AG09309 (cell line): ENCODE measurements around the gene SLC39A6.
"Not testable (repeated sequence)": the region's sequence is repeated elsewhere in the genome, so short reads cannot be mapped to it uniquely, and the experiment has no call there.

Source experiments
- DNase-seq: peaks from one replicate; pipeline ENCODE4 v3.0.0-alpha.2; 2010; ENCODE audit warnings: low read depth
- H3K4me3 ChIP-seq: 2 replicates; pipeline ENCODE4 v1.5.1; 2011; ENCODE audit warnings: mild to moderate bottlenecking, low read depth, low read length, moderate library complexity; ENCODE audit not compliant: control insufficient read depth
- TF ChIP-seq, protein P1 (sequence below): IDR thresholded peaks from 2 replicates; pipeline ENCODE4 v1.5.1; 2011; ENCODE audit warnings: mild to moderate bottlenecking, low read depth, low read length, inconsistent platforms; ENCODE audit not compliant: insufficient read depth, control insufficient read depth; ENCODE audit errors: missing control alignments

The SLC39A6 gene

DNA sequence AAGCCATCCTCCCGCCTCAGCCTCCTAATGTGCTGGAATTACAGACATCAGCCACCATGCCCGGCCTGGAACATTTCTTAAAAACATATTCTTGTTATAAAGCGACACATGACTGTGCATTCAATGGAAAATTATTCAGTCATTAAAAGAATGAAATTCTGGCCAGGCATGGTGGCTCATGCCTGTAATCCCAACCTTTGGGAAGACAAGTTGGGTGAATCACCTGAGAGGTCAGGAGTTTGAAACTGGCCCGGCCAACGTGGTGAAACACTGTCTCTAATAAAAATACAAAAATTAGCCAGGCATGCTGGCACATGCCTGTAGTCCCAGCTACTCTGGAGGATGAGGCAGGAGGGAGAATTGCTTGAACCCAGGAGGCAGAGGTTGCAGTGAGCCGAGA lies 40.1 kb downstream of the SLC39A6 start:
- no peak for DNase-seq
- H3K4me3 ChIP-seq = no peak overlapping the region
- TF ChIP-seq, protein P1, sequence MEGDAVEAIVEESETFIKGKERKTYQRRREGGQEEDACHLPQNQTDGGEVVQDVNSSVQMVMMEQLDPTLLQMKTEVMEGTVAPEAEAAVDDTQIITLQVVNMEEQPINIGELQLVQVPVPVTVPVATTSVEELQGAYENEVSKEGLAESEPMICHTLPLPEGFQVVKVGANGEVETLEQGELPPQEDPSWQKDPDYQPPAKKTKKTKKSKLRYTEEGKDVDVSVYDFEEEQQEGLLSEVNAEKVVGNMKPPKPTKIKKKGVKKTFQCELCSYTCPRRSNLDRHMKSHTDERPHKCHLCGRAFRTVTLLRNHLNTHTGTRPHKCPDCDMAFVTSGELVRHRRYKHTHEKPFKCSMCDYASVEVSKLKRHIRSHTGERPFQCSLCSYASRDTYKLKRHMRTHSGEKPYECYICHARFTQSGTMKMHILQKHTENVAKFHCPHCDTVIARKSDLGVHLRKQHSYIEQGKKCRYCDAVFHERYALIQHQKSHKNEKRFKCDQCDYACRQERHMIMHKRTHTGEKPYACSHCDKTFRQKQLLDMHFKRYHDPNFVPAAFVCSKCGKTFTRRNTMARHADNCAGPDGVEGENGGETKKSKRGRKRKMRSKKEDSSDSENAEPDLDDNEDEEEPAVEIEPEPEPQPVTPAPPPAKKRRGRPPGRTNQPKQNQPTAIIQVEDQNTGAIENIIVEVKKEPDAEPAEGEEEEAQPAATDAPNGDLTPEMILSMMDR = no peak

DNA sequence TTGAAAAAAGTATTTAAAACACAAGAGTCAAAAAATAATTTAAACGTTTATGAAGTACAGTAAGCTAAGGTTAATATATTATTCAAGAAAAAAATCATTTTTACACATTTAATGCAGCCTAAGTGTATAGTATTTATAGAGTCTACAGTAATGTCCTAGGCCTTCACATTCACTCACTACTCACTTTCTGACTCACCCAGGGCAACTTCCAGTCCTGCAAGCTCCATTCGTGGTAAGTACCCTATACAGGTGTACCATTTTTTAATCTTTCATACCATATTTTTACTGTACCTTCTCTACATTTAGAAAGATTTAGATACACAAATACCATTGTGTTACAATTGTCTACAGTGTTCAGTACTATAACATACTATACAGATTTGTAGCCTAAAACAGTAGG lies 40.9 kb downstream of the SLC39A6 start:
- DNase-seq = no peak
- H3K4me3 ChIP-seq = no peak overlapping the region
- TF ChIP-seq, protein P1 = no peak

DNA sequence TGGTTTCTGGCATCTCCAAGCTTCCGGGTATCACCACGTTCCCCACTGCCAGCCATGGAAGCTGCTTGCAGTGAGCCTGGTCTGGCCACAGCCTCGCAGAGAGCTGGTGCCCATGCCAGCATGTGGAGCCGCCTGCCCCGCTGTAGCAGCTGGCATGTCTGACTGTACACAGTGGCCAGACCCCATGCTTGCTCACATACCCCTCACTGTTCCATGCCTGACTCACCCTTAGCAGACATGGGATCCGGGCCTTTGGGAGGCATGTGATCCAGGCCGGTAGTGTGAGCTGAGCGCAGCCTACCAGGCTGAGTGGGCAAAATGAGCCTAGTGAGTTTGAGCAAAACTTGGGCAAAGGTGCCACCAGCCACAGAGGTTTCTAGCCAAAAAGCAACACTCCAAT lies 43.0 kb downstream of the SLC39A6 start:
- no peak overlapping the region for H3K4me3 ChIP-seq
- DNase-seq = no peak

DNA sequence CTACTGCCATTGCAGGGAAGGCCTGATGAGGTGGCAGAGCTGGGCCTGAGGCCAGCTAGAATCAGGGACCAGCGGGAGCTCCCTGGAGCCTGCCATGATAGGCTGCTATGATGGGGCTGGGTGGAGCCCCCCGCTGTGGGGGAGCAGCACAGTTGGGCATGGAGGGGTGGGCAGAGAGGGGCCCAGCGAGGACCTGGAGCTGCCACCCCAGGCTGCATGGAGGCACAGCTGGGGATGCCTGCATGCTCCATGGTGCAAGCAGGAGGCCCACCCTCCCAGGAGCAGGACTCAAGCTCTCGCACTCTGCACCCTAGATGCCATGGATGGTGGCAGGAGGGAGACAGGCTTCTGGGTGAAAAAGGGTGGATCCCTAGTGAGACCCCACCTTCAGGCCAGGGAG lies 43.9 kb downstream of the SLC39A6 start:
- no peak overlapping the region for H3K4me3 ChIP-seq
- TF ChIP-seq, protein P1 = no peak
- DNase-seq = no peak

More for the DNA sequence above, 43.0 kb downstream of the SLC39A6 start:
- TF ChIP-seq, protein P1 = no peak

DNA sequence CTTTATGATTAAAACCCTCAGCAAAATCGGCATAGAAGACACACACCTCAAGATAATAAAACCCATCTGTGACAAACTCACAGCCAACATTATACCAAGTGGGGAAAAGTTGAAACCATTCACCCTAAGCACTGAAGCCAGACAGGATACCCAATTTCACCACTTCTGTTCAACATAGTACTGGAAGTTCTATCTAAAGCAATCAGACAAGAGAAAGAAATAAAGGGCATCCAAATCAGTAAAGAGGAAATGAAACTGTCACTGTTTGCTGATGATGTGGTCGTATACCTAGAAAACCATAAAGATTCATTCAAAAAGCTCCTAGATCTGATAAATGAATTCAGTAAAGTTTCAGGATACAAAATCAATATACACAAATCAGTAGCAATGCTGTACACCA lies 45.4 kb downstream of the SLC39A6 start:
- no peak for DNase-seq
- no peak overlapping the region for H3K4me3 ChIP-seq
- TF ChIP-seq, protein P1 = no peak

DNA sequence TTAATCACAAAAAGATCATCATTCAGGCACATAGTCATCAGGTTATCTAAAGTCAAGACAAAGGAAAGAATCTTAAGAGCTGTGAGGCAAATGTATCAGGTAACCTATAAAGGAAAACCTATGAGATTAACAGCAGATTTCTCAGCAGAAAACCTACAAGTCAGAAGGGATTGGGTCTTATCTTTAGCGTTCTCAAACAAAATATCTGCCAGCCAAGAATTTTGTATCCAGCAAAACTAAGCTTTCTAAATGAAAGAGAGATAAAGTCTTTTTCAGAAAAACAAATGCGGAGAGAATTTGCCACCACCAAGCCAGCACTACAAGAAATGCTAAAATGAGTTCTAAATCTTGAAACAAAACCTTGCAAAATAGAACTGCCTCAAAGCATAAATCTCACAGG lies 48.0 kb downstream of the SLC39A6 start:
- not testable (repeated sequence) for H3K4me3 ChIP-seq, DNase-seq

DNA sequence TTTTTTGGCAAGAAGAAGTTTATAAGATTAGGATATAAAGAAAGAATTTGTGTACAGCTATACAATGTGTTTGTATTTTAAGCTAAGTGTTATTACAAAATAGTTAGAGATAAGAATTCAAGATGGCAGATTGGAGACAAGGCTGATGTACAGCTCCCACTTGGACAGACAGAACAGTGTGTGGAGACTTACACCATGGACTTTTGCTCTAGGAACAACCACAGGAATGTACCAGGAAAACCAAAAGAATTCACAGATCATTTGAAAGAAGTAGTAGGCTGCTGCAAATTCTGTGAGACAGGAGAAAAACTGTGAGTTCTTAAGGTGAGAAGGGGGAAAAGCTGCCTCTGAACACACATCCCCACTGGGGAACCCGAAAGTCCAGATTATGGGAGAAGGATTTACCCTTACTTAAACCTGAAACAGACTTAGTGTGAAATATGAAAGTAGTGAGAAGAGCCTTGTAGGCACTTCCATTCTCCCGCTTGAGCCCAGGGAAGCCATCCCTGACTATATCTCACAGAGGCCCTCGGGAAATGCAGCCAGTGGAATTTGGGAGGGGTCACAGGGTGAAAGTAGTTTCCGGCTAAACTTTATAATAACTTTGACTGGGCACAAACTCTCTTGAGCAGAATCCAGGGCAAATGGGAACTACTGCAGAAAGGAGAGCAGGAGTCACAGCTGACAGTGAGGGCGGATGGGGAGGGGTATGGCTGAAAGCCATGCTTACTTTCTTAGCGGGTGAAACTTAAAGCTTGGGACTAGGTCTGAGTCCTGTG lies 50.2 kb downstream of the SLC39A6 start:
- H3K4me3 ChIP-seq = no peak overlapping the region
- TF ChIP-seq, protein P1 = no peak
- peak; percentile 33 for DNase-seq

DNA sequence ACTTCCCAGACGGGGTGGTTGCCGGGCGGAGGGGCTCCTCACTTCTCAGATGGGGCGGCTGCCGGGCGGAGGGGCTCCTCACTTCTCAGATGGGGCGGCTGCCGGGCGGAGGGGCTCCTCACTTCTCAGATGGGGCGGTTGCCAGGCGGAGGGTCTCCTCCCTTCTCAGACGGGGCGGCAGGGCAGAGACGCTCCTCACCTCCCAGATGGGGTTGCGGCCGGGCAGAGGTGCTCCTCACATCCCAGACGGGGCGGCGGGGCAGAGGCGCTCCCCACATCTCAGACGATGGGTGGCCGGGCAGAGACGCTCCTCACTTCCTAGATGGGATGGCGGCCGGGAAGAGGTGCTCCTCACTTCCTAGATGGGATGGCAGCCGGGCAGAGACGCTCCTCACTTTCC lies 51.4 kb downstream of the SLC39A6 start:
- not testable (repeated sequence) for DNase-seq, H3K4me3 ChIP-seq
